ENCODE data around the gene ITGA1. TPM values are rescaled to one million over a fixed set of nuclear protein-coding genes. Genes with fewer than 3 reads are reported as not detected.

ITGA1 gene
- total and polyA plus RNA-seq, 2 donors (not counting 1 experiment from before 2014, with no cell fraction given) = 12.6 to 115 TPM

- no peak for DNase-seq (ENCODE audit: low read depth in 2 of 2)
- H4K20me1 ChIP-seq (ENCODE audit: control insufficient read depth, extremely low read depth, insufficient read depth, low read length) = no peaks in the 10 kb centered on the region
- H3K27me3 ChIP-seq (ENCODE audit: control insufficient read depth, insufficient read depth, low read length) = no peaks in the 10 kb centered on the region
- H3K4me3 ChIP-seq (replicated peaks in 1 of 4; ENCODE audit: control extremely low read depth in 1 of 4, insufficient read depth in 1 of 4, low read depth in 3 of 4, low read length in 4 of 4) = no peak overlapping the region
- no peak overlapping the region for H2AFZ ChIP-seq (ENCODE audit: low read length)
- no peaks in the 10 kb centered on the region for H3K4me1 ChIP-seq (ENCODE audit: control insufficient read depth, extremely low read depth, insufficient read depth, low read length)
- no peaks in the 10 kb centered on the region for H3K9me3 ChIP-seq (ENCODE audit: control insufficient read depth, insufficient read depth, low read depth, low read length)
- H3K36me3 ChIP-seq (ENCODE audit: control insufficient read depth, insufficient read depth, low read length) = no peaks in the 10 kb centered on the region
- no peak overlapping the region for H3K9ac ChIP-seq (ENCODE audit: insufficient read depth, low read length)
- TF ChIP-seq CTCF (conservative IDR thresholded peaks at IDR 0.05 in 1 of 2, IDR thresholded peaks at IDR 0.05 in 1 of 2; ENCODE audit: low read depth in 1 of 2, low read length in 2 of 2) (no peak), EZH2 (IDR thresholded peaks at IDR 0.05; ENCODE audit: low read length, missing control alignments) (no peak)
- no peak overlapping the region for H3K27ac ChIP-seq (ENCODE audit: insufficient read depth, low read length)
- H3K79me2 ChIP-seq (ENCODE audit: control insufficient read depth, insufficient read depth, low read length) = no peaks in the 10 kb centered on the region
- no peak overlapping the region for H3K4me2 ChIP-seq (ENCODE audit: extremely low read depth, insufficient read depth, low read length)
Measured at GRCh38 chr5:52758014-52758413, 29.7 kb upstream of the ITGA1 start.

DNA sequence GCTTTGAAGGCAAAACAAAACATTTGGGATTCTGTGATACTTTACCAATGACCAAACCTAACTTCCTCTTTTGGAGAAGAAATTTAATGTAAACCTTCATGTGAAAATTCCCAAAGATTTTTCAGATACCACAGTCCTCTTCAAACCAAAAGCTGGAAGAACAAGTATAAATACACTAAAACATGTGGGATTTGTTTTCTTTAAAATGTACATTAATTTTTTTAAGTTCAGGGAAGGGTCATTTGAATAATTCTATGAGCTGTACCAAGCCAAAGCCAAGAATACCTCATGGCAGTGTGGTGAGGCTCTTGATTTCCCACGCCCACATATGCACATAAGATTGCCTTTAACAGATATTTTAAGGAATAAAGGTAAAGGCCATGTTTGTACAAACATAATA, 28.4 kb upstream of the ITGA1 start:
- TF ChIP-seq CTCF (conservative IDR thresholded peaks at IDR 0.05 in 1 of 2, IDR thresholded peaks at IDR 0.05 in 1 of 2; ENCODE audit: low read depth in 1 of 2, low read length in 2 of 2) (no peak), EZH2 (IDR thresholded peaks at IDR 0.05; ENCODE audit: low read length, missing control alignments) (no peak)
- no peaks in the 10 kb centered on the region for H3K27me3 ChIP-seq (ENCODE audit: control insufficient read depth, insufficient read depth, low read length)
- H4K20me1 ChIP-seq (ENCODE audit: control insufficient read depth, extremely low read depth, insufficient read depth, low read length) = no peaks in the 10 kb centered on the region
- H3K9me3 ChIP-seq (ENCODE audit: control insufficient read depth, insufficient read depth, low read depth, low read length) = no peaks in the 10 kb centered on the region
- peak; percentile 20 to 56 for DNase-seq (ENCODE audit: low read depth in 2 of 2)
- H3K4me3 ChIP-seq (replicated peaks in 1 of 4; ENCODE audit: control extremely low read depth in 1 of 4, insufficient read depth in 1 of 4, low read depth in 3 of 4, low read length in 4 of 4) = no peak overlapping the region
- H3K9ac ChIP-seq (ENCODE audit: insufficient read depth, low read length) = no peak overlapping the region
- H3K36me3 ChIP-seq (ENCODE audit: control insufficient read depth, insufficient read depth, low read length) = no peaks in the 10 kb centered on the region
- H2AFZ ChIP-seq (ENCODE audit: low read length) = no peak overlapping the region
- no peak overlapping the region for H3K27ac ChIP-seq (ENCODE audit: insufficient read depth, low read length)
- H3K4me2 ChIP-seq (ENCODE audit: extremely low read depth, insufficient read depth, low read length) = no peak overlapping the region
- H3K79me2 ChIP-seq (ENCODE audit: control insufficient read depth, insufficient read depth, low read length) = no peaks in the 10 kb centered on the region
- no peaks in the 10 kb centered on the region for H3K4me1 ChIP-seq (ENCODE audit: control insufficient read depth, extremely low read depth, insufficient read depth, low read length)

DNA sequence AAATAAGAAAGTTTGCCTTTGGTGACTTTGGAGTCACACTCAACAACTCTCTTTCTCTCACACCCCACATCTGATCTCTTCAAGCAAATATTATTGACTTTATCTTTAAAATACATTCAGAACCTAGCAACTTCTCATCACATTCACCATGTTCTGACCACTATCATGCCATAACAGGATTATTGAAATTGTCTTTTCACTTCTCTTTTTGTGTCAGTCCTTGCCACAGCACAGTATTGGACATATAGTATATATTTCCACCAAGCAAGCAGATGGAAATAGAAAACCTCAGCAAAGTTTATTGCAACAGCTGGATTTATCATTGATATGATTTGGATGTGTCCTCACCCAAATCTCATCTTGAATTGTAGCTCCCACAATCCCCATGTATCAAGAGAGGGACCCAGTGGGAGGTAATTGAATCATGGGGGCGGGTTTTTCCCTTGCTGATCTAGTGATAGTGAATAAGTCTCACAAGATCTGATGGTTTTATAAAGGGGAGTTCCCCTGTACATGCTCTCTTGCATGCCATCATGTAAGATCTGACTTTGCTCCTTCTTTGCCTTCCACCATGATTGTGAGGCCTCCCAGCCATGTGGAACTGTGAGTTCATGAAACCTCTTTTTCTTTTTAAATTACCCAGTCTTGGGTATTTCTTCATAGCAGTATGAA, 26.9 kb upstream of the ITGA1 start:
- H3K79me2 ChIP-seq (ENCODE audit: control insufficient read depth, insufficient read depth, low read length) = no peaks in the 10 kb centered on the region
- no peak overlapping the region for H3K4me2 ChIP-seq (ENCODE audit: extremely low read depth, insufficient read depth, low read length)
- H3K27me3 ChIP-seq (ENCODE audit: control insufficient read depth, insufficient read depth, low read length) = no peaks in the 10 kb centered on the region
- H3K4me3 ChIP-seq (replicated peaks in 1 of 4; ENCODE audit: control extremely low read depth in 1 of 4, insufficient read depth in 1 of 4, low read depth in 3 of 4, low read length in 4 of 4) = no peak overlapping the region
- H3K4me1 ChIP-seq (ENCODE audit: control insufficient read depth, extremely low read depth, insufficient read depth, low read length) = no peaks in the 10 kb centered on the region
- no peaks in the 10 kb centered on the region for H3K36me3 ChIP-seq (ENCODE audit: control insufficient read depth, insufficient read depth, low read length)
- no peaks in the 10 kb centered on the region for H4K20me1 ChIP-seq (ENCODE audit: control insufficient read depth, extremely low read depth, insufficient read depth, low read length)
- H2AFZ ChIP-seq (ENCODE audit: low read length) = no peak overlapping the region
- DNase-seq (ENCODE audit: low read depth in 2 of 2) = no peak
- no peak overlapping the region for H3K27ac ChIP-seq (ENCODE audit: insufficient read depth, low read length)
- no peaks in the 10 kb centered on the region for H3K9me3 ChIP-seq (ENCODE audit: control insufficient read depth, insufficient read depth, low read depth, low read length)
- H3K9ac ChIP-seq (ENCODE audit: insufficient read depth, low read length) = no peak overlapping the region
- TF ChIP-seq CTCF (conservative IDR thresholded peaks at IDR 0.05 in 1 of 2, IDR thresholded peaks at IDR 0.05 in 1 of 2; ENCODE audit: low read depth in 1 of 2, low read length in 2 of 2) = no peak
- TF ChIP-seq EZH2 (IDR thresholded peaks at IDR 0.05; ENCODE audit: low read length, missing control alignments) = no peak
